Stimulated activated CD4-positive, alpha-beta T cell treated with anti-CD3 and anti-CD28 coated beads, TNF-alpha, amount 100 ng/mL, for 4 hours (primary cell): Measurements from ENCODE around the gene MYO1G.
"Not testable (repeated sequence)": the region's sequence is repeated elsewhere in the genome, so short reads cannot be mapped to it uniquely, and the experiment has no call there.

ENCODE experiments used
- DNase-seq, 3 experiments: peaks; one replicate each; pipeline ENCODE4 v3.0.0-alpha.2; 2020; ENCODE audit warnings: low read depth in 3 of 3

The MYO1G gene

DNA sequence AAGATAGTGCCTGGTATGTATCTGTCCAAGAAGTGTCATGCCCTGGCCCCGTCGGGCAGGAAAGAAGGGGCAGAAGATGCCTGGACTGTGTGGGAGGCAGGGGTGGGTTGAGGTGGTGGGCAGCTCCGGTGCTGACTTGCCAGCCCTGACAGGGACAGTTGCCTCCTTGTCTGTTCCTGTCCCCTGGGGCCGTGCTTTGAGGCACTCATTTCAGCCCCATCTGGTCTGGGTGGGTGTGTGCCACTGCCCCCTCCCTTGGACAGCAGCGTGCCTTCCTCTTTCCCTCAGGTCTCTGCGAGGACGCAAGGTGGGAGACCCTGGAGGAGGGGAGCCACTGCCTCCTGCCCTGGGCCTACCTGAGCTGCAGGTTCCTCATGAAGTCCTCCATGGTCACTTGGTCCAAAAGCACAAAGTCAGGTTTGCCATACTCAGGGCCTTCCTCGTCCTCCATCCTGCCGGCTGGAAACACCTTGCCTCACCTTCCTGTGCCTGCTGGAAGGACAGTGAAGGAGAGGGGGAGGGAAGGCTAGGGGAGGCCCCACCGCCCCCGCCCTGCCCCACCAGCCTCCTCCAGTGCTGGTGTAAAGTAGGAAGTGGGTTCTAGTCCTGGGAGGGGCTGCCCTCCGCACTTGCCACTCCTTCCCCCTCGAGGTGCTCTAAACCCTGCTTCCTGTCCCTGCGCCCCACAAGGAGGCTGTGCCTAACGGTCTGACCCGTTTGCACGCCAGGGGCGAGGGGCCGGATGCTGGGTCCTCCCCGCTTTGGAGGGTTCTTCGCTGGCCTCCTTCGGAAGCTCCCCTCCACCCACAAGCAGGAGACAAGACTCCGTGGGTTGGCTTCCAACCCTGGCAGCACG, at the start of gene MYO1G:
TSS of gene MYO1G (minus strand) at position 505 of the 856 bp plus-strand sequence. CDS start at position 451, 54 bp downstream.
- peak; percentile 51 to 70 (median 53) for DNase-seq

DNA sequence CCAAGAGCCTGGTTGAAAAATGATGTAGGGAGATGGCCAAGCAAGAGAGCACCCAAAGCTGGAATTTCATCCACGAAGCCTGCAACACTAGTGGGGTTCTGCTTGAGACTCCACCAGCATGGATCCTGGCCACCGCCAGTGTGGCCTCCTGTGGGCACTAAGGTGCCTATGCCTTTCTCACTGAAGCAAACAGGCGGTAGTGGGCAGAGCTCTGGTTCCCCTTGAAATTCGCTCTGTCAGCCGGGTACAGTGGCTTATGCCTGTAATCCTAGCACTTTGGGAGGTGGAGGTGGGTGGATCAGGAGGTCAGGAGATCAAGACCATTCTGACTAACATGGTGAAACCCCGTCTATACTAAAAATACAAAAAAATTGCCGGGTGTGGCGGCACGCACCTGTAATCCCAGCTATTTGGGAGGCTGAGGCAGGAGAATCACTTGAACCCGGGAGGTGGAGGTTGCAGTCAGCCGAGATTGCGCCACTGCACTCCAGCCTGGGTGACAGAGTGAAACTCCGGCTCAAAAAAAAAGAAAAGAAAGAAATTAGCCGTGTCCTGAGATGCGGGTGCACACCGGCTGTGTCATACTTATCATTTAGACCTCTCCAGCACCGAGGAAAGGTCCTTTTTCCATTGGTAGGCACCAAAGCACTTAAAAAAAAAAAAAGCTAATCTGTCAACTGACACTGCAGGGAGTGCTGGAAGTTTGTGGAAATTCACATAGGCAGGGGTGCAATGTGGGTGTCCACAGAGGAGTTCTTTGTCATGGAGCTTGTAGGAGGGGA, 49.5 kb upstream of the MYO1G start:
- no peak for DNase-seq

DNA sequence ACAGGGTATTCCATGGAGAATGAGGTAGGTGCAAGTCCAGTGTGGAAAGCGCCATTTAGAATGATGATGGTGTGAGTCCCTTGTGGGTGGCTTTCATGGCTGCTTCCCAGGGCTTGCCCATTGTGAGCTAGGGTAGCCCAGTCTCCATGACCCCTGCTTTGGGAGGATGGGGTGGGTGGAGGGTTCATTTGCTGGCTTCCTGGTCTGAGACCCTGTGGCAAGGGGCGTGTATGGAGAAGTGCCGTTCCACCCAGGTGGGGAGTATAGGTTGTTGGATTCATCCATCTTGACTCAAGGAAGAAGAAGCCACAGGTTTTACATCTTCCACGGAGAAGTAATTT, 48.9 kb upstream of the MYO1G start:
- DNase-seq, result no peak

DNA sequence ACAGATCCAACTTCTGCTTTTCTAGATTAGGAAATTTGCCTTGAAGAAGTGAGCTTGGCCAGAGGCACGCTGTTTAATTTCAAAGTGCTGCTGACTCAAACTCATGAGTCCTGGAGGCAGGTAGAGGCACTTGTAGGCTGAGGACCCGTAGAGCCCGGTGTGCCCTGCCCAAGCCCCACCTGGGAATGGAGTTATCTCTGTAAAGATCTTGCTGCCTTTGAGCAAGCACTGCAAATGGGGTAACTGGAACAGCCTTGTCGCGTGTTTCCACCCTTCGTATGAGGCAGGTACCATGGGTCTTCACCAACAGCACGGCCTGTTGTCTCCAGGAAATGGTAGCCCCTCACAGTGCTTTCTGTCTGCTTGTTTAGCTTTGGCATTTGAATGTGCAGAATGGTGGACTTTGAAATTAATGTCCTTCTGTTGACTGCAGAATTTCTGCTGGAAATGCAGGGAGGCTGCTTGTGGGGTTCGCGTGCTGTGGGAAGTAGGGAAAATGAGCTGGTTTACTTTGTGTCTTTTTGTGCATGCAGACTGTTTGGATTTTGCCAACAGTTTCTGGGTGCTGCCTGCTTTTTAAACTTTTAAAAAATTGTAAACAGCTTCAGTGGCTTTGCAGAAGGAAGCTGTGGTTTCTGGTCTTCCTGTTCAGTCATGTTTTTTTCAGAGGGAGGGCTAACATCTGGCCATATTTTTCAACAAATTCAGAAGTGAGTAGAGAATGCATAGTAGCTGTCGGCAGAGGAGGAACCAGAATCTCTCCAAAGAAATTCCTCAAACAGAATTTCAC, 48.4 kb upstream of the MYO1G start:
- no peak for DNase-seq

DNA sequence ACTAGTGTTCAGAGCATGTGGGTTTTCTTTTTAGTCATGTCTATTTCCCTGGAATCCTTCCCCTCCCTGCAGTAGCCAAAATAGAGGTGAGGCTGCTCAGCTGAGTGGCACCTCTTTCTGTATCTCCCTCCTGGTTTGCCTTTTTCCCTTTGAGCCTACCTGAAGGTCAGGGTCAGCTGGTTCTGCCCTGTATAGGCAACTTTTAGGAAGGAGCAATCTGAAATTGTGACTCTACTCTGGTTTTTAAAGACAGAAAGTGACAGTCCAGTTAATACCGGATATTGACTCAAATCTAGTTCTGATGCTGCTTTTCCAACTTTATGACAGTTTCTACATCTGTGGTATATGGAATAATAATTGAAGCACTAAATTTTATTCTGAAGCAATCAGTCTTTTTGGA, 47.2 kb upstream of the MYO1G start:
- no peak for DNase-seq

DNA sequence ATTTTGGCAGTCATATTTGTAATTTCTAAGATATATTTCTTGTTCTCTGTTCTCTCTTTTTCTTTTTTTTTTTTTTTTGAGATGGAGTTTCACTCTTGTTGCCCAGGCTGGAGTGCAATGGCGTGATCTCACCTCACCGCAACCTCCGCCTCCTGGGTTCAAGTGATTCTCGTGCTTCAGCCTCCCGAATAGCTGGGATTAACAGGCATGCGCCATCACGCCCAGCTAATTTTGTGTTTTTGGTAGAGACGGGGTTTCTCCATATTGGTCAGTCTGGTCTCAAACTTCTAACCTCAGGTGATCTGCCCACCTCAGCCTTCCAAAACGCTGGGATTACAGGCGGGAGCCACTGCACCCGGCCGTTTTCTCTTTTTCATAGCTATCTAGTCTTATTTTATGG, 46.7 kb upstream of the MYO1G start:
- not testable (repeated sequence) for DNase-seq

DNA sequence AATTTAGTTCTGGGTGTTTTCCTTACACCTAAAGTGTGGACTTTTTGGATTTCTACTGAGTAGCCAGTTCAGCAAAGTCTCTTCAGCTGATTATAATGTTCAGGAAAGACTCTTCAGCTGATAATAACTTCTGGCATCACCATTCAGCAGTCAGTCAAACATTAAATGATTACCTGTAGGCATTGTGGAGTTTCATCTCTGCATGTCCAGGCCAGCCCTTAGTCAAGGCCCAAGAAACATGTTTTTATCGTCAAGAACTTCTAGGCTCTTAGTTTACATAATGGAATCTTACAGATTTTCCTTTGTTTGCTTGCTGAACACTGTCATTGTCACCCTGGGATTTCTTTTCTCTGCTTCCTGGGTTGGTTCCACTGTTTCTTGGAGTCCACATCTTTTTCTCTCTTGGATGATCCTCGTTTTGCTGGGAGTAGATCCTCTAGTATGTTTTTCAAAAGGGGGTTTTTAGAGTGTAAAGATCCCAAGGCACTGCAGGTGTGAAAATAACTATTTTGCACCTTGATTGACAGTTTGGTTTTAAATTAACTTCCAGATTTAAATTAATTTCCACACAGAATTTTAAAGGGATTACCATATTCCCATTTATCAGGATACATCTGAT, 45.4 kb upstream of the MYO1G start:
- DNase-seq, result no peak

DNA sequence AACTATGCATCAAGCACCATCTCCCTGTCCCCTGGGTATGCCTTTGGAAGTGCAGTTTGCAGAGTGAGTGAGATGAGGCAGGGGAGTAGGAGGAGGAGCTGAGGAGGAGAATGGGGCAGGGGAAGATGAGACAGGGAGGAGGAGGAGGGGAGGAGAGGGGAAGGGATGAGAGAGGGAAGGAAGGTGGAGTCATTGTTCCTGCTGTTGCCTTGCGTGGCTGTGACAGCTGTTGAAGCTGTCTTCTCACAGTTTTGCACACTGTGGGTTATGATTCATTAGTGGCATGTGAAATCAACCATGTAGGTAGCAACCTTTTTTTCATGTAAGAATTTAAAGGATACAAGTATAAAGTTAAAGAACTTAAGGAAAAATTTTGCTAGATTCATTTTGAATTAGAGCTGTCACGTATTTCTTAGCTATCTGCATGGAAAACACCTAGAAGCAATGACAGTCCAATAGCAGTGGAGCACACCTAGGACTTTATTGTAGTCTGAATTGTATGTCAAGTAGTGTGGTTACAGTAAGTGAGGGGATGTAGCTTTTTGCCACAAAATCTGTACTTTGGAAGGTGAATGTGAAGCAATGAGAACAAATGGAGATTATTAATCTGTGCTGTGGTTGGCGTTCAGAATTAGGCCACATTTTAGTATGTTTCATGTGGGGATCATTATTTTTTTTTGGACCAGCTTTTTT, 42.9 kb upstream of the MYO1G start:
- DNase-seq, result no peak

DNA sequence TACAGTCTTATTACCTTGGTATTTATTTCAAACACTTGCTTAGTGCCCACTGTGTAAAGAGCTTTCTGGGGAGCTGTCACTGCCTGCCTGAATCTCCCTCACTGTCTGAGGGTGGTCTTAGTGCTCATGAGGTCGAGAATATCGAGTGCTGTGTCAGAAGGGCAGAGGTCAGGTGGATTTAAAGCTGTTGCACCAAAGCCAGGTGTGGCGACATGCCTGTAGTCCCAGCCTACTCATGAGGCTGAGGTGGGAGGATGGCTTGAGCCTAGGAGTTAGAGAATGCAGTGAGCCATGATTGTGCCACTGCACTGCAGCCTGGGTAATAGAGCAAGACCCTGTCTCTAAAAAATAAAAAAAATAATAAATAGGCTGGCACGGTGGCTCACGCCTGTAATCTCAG, 42.1 kb upstream of the MYO1G start:
- DNase-seq, result no peak

DNA sequence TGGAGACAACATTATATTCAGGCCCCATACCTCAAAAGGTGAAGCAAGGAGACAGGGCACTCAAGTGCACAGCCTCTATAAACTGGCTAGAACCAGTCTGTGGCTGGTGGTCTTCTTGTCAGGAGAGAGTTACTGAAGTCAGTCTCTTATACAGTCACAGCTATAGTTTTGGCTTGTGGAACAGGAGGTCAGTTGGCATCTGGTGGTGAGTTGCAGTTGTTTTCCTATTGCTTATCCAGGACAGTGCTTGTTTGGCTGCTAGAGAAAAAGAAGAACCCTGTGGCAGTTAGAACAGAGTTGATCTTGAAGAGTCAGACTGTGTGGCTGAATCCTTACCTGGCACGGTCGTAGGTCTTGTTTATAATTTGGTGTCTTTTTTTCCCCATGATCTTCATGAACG, 38.4 kb upstream of the MYO1G start:
- no peak for DNase-seq

DNA sequence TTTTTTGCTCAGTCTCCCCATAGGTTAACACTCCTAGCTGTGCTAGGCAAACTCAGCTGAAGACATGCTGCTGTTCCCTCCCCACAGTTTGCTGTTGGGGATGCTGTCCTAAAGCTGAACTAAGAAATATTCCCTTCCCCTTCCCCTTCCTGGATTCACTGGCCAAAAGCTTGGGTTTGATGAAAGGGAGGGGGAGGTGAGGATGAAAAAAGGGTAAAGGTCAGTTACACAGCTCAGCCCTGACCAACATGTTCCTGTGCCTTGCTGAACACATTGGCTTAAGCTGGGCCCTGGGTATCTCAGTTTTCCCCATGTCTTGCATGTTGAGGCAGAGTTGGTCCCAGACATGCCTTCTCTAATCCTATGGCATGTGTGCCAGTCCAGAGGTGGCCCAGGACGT, 36.5 kb upstream of the MYO1G start:
- no peak for DNase-seq

DNA sequence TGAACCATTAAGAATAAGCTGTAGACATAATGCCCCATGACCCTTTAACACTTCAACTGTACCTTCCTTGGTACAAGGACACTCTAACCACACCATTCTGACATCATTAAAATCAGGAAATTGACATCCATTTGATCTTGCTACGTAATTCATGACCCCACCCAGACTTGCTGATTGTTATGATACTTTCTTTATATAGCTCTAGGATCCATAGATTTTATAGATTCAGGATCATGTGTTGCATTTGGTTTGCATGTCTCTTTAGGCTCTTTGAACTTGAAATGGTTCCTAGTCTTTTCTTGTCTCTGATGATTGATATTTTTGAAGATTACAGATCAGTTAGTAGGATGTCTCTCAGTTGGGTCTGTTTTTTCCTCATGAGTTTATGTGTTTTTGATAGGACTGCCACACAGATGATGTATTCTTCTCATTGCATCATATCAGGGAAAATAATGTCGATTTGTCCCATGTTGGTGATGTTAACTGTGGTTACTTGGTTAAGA, 34.7 kb upstream of the MYO1G start:
- no peak for DNase-seq

DNA sequence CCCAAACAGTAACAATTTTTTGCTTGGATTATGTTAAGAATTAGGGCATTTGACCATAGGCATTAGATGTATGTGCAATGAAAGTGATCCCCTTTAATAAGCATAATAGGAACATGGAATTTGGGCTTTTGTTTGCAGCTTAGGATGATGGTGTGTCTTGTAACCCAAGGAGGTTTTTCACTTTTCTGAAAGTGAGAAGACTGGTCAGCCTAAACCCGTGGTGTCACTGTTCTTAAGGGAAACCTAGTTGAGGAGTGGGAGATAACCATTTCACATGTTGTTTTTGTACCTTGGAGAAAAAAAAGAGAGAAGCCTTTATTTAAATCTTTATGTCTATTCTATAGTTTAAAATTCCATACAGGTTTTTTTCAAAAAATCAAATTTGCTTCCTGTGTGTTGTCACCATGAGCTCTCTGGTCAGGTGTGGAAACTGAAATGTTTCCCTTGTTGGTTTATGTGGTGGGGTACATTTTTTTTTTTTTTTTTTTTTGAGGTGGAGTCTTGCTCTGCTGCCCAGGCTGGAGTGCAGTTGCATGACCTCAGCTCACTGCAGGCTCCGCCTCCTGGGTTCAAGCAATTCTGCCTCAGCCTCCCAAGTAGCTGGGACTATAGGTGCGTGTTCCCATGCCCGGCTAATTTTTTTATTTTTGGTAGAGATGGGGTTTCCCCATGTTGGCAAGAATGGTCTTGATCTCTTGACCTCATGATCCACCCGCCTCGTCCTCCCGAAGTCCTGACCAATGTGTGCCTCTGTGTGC, 28.9 kb upstream of the MYO1G start:
- DNase-seq, result no peak

DNA sequence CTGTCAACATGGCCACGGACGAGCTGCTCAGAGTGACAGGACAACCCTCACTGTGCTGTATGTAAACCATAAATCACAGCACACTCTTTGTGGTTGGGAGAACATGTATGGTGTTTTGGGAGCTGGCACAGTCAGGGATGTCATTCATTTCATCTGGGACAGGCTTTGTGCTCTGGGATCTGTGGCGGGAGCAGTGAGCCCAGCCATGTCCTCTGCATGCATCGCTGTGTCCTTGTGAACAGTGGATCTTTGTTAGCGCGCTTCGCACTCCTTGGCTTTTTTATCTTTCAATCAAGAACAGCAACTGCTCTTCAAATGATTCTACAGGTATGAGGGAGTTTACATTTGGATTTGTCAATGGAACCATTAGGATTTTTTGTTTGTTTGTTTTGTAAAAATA, 28.3 kb upstream of the MYO1G start:
- DNase-seq, result no peak

DNA sequence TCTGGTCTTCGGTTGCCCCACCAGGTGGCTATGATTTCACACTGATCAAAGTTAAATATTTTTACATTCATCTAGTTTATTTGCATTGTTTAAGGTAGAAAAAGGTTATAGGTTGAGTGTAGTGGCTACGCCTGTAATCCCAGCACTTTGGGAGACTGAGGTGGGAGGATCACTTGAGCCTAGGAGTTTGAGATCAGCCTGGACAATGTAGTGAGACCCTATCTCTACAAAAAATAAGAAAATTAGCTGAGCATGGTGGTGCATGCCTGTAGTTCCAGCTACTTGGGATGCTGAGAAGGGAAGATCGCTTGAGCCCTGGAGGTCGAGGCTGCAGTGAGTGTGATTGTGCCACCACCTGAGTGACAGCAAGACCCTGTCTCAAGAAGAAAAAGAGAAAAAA, 25.0 kb upstream of the MYO1G start:
- DNase-seq, result no peak

DNA sequence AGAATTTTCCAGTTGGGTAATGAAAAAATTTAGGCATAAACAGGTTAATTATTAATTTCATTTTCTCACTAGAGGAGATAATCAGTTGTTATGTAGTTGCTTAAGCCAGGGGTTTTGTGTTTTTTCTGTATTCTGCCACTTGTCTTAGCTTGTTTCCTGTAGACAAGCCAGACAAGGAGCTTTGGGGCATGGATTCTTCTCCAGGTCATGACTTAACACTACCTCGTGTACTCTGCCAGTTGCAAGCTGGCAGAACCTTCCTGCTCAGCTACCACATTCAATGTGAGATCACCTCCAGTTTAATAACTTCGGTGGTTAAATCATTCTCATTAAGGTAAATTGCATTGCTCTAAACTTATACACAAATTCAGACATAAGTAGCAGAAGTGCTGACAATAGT, 23.0 kb upstream of the MYO1G start:
- no peak for DNase-seq

DNA sequence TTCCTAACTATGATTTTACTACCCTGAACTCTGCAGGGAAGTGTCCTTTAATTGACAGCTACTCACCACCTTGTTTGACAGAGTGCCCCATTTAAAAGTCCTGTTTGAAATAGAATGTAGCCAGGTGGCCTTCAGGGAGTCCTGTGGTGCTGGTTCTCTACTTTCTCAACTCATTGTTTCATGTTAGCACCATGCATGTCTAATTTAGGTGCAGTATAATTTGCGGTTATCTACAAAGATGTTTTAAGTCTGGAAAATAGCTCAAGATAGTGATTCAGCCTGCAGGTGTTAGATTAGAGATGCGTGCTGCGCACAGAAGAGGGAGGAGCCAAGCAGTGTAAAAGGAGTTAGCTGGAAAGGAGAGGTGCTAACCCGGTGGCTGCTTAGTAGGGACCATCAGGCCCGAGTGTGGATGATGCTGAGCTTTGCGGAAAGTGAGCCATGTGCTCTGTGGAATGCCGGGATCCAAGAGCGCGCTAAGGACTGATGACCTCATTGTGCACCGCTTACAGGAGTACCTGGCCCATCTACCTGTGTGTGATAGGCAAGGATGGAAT, 22.4 kb upstream of the MYO1G start:
- DNase-seq, result peak in 1 of 3 experiments; percentile 43

DNA sequence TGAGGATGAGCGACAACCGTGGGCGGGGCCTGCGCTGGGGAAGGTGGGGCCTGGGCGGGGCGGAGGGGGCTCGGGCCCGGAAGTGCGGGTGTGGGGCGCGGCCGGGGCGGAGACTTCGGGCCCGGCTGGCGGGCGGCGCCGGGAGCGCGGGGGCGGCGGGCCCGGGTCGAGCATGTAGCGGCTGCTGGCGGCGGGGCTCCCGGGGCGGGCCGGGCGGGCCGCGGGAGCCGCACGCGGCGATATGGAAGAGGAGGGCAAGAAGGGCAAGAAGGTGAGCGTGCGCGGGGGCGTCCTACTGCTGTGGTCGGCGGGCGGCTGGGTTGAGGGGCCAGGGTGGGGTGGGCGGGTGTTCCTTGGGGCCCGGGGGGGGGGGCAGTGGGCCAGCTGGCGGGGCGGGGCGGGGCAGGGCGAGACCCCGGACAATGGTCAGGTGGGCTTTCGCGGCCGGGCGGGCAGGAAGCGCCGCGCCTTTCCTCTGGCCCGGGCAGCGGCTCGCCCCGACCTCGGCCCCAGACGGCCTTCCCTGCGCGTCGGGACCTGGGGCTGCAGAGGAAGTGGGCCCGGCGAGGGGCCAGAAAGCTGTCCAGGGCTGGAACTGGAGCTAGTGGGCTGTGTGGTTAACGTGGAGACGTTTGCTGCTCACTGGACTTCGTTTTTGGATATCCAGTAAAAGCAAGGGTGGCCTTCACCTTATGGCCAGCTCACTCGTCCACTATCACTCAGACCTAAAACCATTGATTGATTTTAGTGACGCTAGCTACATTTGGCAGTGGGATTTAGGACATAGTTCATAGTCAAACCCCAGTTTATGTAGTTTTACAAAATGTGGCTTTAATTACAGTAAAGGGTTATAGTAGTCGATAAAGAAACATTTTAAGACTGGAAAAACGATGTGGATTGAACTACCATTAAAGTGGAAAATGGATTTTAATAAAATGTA, 21.5 kb upstream of the MYO1G start, which contains the start of gene CCM2:
TSS of gene CCM2 (plus strand) at position 109 of the 940 bp plus-strand sequence. CDS start at position 242, 133 bp downstream.
- DNase-seq, result no peak
